HL-60/S4 (cell line): ENCODE data around the gene VNN1.
"Not testable (repeated sequence)": the region's sequence is repeated elsewhere in the genome, so short reads cannot be mapped to it uniquely, and the experiment has no call there.

ENCODE experiments used
- in situ Hi-C: fragments of 300-500 bp; cut with MboI; formaldehyde crosslinking; loops from 2 replicates; pipeline ENCODE4 v1.14.3; 2022; ENCODE audit warnings: low sequenced_read_pairs

The VNN1 gene

DNA sequence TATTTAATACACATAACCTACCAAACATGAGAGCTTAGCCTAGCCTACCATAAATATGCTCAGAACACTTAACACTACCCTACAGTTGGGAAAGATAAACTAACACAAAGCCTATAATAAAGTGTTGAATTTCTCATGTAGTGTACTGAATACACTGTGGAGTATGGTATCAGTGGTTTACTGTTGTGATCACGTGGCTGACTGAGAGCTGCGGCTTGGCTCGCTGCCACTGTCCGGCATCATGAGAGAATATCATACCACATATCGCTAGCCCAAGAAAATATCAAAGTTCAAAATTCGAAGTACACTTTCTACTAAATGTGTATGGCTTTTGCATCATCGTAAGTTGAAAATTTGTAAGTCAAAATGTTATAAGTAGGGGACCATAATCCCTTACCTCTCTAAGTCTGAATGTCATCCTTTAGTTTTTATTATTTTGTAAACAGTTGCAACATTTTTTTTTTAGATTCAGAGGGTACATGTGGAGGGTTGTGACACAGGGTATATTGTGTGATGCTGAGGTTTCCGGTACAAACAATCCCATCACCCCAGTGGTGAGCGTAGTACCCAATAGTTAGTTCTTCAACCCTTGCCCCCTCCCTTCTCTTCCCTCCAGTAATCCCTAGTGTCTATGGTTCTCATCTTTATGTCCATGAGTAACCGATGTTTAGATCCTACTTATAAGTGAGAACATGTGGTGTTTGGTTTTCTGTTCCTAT, 40.3 kb downstream of the VNN1 start:
- in situ Hi-C loops = no loop called here

DNA sequence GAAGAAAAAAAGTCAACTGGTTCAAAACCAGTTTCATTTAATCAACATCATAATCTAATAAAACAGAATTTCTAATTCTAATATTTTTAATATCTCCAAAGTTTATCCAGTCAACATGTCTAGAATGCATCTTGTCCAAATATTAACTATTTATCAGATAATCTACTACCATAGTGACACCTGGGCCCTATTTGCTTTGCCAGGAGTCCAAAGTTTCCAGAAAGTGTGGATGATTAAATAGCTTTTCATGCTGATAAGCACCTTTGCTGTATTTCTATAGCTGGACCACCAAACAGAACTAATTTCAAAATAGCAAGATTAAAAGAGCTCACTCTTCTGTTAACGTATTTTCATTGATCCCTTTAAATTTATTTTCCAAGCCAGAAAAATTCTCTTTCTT, 42.6 kb downstream of the VNN1 start:
- in situ Hi-C loops = no loop called here

DNA sequence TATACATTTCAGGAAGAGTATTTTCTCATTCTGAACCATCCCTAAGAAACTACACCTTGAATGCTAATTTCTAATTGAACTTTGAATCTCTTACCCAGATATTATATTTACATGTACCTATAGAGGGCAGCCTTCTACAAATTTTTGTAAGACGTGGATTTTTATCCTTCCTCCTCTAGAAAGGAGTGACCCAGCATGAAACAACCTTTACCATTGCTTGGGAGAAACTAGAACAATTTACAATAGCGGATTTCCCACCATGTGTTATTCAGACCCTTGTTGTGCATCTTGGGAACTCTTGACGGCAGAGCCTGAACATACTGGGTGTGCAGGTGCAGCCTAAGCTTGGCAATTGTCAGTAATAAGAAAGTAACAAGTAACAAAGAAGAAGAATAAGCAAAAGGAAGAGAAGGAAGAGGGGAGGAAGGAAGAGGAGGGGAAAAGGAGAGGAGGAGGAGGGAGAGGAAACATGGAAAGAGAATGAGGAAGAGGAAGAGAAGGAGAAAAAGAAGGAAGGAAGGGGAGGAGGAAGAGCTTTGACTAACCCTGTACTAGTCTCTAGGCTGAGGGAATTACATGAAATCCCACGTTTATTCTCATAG, 44.1 kb downstream of the VNN1 start:
- in situ Hi-C loops = no loop called here

DNA sequence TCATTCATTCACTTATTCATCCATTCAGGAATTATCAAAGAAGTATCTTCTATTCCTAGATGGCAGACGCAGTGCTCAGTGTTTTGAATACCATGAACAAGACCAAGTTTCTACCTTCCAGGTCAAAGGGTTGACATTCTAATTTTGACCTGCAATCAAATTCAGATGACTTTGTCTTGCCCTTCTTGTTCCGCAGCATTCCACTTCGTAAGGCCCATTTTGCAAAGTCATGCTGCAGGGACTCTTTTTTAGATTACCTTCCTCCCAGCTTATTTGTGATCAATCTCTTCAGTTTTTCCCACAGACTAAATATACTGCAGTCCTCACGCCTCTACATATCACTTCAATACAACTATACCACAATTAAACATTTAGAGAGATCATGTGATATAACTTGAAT, 47.7 kb downstream of the VNN1 start:
- in situ Hi-C loops = no loop called here

DNA sequence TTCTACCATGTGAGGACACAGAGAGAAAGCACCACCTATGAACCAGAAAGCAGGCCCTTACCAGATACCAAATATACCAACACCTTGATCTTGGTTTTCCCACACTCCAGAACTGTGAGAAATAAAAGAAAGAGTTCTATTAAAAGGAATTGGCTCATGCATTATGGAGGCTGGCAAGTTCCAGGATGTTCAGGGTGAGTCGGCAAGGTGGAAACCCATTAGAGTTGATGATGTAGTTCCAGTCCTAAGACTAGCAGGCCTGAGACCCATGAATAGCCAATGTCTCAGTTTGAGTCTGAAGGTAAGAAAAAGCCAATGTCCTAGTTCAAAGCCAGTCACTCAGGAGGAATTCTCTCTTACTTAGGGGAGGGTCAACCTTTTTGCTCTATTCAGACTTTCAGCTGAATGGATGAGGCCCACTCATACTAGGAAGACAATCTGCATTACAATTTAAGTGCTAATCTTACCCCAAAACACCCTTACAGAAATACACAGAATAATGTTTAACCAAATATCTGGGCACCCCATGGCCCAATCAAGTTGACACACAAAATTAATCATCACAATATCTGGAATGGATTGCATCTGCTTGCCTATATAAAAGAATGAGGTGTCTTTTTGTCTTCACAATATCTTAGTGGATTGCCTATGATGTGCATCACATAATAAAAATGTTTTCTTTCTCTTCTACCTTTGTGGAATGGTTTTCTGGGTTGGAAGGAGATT, 49.4 kb downstream of the VNN1 start:
- in situ Hi-C loops = no loop called here

DNA sequence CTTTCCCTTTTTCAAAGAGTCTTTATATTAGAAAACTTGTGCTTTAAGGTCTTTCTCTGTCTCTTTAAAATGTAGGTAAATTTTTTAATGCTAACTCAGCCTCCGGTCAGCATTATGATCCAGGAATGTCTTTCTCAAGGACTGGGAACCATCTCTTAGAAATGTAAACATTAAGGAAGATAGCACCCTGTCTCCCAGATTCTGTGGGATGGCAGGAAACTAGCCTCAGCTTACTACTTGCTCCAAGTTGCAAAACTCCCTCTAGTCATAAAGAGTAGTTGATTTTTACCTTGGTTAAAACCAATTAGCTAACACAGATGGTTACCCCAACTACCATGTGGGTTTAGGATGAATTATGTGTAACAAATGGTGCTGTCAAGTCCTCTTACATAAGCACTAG, 50.2 kb downstream of the VNN1 start:
- in situ Hi-C loops = no loop called here

DNA sequence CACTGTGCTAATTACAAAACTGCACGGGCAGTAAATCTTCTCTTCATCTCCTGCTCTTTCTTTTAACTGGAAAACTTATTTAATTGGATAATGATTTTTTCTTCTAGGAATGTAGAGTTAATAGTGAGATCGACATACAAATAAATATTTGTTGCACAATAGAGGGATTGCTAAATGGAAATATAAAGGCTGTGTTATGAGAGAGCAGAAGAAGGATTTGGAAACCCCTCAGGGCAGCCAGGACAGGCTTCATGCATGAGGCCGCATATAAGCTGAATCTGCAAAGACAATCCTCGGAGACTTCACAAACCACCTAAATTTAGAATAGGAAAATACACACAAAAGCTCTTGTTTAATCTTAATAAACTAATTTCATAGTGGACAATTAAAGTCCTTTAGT, 51.9 kb downstream of the VNN1 start:
- in situ Hi-C loops = no loop called here

DNA sequence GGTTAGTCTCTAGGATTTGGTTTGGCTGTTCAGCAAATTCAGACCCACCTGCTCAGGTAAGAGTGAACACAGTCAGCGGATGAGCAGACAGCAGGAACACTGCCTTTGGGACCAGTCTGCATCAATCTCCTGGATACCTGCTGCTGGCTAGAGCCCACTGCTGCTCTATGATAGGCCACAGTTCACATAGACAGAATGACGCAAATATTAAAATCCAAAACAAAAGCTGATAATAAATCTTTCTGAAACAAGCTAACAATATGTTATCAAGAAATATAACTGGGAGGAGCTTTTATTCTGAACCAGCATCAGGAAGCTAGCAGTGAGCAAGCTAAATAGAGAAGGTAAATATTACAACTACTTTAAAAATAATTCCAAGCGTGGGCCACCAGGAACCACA, 54.8 kb downstream of the VNN1 start, which contains the start of gene TAAR1:
TAAR1 (minus strand) TSS at position 101 of the 400 bp plus-strand sequence. CDS start 13,179 bp downstream, outside the sequence.
- in situ Hi-C loops = no loop called here

DNA sequence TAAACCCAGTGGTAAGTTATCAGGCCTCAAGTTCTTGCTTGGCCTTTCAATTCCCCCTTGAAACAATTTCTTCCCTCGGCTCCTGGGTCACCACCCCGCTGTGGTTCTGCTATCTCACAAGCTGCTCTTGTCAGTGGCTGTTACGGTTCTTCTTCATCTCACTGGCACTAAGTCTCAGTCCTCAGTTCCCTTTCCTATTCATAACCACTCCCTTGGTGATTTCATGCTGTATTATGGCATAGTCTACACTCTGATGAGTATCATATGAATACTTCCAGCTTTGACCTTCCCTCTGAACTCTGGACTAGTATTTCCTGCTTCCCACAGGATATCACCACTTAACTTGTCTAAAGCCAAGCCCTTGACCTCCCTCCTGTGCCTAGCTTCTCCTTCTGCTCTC, 62.8 kb downstream of the VNN1 start:
- in situ Hi-C loops = no loop called here

DNA sequence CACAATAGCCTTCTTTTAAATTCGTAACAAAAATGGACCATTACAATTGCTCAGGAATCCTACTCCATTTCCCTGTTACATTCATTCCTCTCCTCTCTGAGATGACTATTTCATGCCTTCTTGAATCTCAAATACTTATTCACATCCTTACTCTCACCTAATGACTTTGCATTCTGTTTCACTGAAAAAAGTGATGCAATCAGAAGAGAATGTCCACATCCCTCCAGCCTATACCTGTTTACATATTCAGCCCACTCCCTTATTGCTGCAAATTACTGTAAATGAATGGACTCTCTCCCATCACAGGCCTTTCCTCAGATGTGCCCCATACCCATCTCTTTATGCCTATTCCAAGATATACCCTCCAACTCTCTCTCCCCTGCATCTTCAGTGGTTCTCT, 63.4 kb downstream of the VNN1 start:
- in situ Hi-C loops = no loop called here

DNA sequence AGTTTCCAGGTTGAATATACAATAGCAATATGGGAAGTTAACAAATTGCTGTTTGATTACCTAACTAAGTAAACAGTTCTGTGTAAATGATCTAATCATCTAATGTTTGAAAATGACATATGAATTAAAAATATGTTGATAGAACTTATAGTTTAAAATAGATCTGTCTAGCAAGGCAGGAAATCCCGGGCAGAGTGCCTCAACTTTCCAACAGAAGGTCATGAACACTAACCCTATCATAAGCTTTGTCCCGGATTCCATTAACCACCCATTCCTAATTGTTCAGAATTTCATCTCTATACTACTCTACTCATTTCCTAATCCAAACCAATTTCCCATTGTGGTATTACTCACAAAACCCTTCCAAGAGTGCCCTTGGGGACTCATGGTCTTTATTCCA, 65.0 kb downstream of the VNN1 start:
- in situ Hi-C loops = no loop called here

DNA sequence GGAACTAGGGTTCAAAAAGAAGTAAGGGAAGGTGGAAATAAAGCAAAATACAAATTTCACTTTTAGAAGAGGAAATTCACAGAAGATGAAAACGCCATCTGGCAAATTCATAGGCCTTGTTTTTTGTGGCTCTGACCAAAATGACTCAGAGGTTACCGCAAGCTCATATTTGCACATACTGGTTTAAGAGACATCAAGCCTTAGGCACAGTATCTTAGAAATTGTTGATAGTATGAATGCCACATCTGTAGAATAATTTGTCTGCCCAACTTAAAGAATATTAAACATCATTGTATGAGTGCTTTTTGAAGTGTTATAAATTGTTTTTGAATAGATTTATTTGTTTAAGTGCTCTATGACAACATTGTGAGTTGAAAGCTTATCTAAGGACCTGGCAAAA, 65.5 kb downstream of the VNN1 start:
- in situ Hi-C loops = no loop called here

DNA sequence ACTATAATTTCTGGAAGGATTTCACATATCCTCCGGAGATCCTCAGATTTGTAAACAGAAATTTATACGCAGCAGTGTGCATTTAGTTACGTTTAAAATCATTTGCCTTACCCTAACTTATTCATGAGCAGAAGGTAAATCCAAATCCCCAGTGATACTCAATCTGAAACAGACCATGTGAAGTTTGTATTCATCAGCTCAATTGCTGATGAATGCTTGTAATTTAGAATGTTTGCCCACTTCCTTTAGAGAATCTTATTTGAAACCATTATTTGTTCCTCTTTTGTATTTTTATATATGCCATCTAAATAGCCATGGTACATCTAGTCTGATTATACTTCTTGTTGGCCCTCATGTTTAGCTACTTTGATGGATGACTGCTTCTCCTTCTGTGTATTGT, 70.3 kb downstream of the VNN1 start:
- in situ Hi-C loops = no loop called here

DNA sequence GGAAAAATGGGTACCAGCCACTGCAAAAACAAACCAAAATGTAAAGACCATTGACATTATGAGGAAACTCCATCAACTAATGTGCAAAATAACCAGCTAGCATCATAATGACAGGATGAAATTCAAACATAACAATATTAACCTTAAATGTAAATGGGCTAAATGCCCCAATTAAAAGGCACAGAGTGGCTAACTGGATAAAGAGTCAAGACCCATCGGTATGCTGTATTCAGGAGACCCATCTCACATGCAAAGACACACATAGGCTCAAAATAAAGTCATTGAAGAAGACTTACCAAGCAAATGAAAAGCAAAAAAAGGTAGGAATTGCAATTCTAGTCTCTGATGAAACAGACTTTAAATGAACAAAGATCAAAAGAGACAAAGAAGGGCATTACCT, 76.7 kb downstream of the VNN1 start:
- in situ Hi-C loops = not testable (repeated sequence)

DNA sequence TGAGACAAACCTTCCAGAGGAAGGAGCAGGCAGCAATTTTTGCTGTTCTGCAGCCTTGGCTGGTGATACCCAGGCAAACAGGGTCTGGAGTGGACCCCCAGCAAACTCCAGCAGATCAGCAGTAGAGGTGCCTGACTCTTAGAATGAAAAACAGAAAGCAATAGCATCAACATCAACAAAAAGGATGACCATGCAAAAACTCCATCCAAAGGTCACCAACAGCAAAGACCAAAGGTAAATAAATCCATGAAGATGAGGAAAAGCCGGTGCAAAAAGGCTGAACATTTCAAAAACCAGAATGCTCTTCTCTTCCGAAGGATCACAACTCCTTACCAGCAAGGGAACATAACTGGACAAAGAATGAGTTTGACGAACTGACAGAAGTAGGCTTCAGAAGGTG, 77.9 kb downstream of the VNN1 start:
- in situ Hi-C loops = not testable (repeated sequence)

DNA sequence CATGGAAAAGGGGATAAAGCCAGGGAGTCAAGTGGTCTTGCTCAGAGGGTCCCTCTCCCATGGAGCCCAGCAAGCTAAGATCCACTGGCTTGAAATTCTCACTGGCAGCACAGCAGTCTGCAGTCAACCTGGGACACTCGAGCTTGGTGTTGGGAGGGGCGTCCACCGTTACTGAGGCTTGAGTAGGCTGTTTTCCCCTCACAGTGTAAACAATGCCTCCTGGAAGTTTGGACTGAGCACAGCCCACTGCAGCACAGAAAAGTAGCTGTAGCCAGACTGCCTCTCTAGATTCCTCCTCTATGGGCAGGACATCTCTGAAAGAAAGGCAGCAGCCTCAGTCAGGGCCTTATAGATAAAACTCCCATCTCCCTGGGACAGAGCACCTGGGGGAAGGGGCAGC, 78.6 kb downstream of the VNN1 start:
- in situ Hi-C loops = not testable (repeated sequence)

DNA sequence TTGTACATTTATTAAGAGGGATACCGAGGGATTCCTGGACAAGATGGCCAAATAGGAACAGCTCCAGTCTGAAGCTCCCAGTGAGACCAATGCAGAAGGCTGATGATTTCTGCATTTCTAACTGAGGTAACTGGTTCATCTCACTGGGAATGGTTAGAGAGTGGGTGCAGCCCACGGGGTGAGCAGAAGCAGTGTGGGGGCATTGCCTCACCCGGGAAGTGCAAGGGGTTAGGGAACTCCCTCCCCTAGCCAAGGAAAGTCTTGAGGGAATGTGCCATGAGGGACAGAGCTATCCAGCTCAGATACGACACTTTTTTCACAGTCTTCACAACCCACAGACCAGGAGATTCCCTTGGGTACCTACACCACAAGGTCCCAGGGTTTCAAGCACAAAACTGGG, 79.1 kb downstream of the VNN1 start:
- in situ Hi-C loops = no loop called here

DNA sequence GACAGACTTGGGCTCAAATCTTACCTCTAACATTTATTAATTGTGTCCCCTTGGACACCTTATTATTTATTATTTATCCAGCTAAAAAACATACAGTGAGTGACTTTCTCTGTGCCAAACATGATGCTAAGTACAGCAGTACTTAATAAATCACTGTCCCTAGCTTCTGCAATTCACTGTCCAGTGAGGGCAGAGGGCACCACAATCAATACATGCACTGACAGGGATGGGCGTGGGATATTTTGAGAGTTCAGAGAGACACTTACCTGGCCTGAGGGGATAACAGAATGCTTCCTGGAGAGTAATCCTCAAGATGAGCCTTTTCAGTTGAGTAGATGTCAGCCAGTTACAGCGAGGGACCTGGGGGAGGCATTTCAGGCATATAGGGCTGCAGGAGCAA, 80.5 kb downstream of the VNN1 start:
- in situ Hi-C loops = no loop called here
